ENCODE data around the gene SCAMP4. TPM values are rescaled to one million over a fixed set of nuclear protein-coding genes. Genes with fewer than 3 reads are reported as not detected.
A peak's percentile ranks its signal among the peaks of the same experiment; 100 is the strongest.

Gene SCAMP4
- total and polyA plus RNA-seq, 7 experiments from 2014 or later: 11.8 to 35.5 (median 19.7) TPM

- intact Hi-C loops (cut with micrococcal nuclease): no loop called here
- peaks cover 0 to 38% (median 8%) of the 10 kb centered on the region in 3 experiments for H3K36me3 ChIP-seq (ENCODE audit: control insufficient read depth in 2 of 3, insufficient read depth in 3 of 3, low read length in 3 of 3)
- peaks cover 0 to 15% of the 10 kb centered on the region in 2 donors for H3K4me1 ChIP-seq (ENCODE audit: control insufficient read depth in 2 of 2, insufficient read depth in 2 of 2, low read length in 2 of 2)
- H3K9me3 ChIP-seq (ENCODE audit: control insufficient read depth in 2 of 3, low read length in 3 of 3): no peaks in the 10 kb centered on the region
- Mint-ChIP-seq H3K36me3 (peaks cover 0 to 9% (median 0%) of the 10 kb centered on the region in 5 donors), H3K4me3 (peak overlapping the region in 1 of 10 donors; percentile 47), H3K27ac (peak overlapping the region in 2 of 9 donors; percentile 29 to 42), H3K4me1 (peaks cover 15 to 33% (median 25%) of the 10 kb centered on the region in 7 donors), H3K27me3 (no peaks in the 10 kb centered on the region), H3K9me3 (no peaks in the 10 kb centered on the region)
- ATAC-seq (no peak), DNase-seq (no peak)
- H3K4me3 ChIP-seq (ENCODE audit: low read length): no peak overlapping the region
- POLR2A ChIA-PET: interaction anchor here (0.9 to 1.5 kb wide), 2 partner anchors 10 to 26 kb away, joined by 3 read pairs; no protein-coding TSS in a partner anchor
- no peaks in the 10 kb centered on the region for H3K27me3 ChIP-seq (ENCODE audit: control insufficient read depth in 2 of 2, insufficient read depth in 2 of 2, low read length in 2 of 2)
- CTCF ChIA-PET: no interaction called here
- no peak overlapping the region for H3K27ac ChIP-seq (ENCODE audit: low read depth, low read length)
These were observed 64.2 kb downstream of the SCAMP4 start for GRCh38 chr19:1969176-1970002.

GRCh38 chr19:1970003-1970805, 65.0 kb downstream of the SCAMP4 start:
- Histone ChIP-seq H3K27ac (ENCODE audit: low read depth, low read length) (no peak overlapping the region), H3K9me3 (ENCODE audit: control insufficient read depth in 2 of 3, low read length in 3 of 3) (no peaks in the 10 kb centered on the region), H3K4me1 (ENCODE audit: control insufficient read depth in 2 of 2, insufficient read depth in 2 of 2, low read length in 2 of 2) (peaks cover 0 to 15% of the 10 kb centered on the region in 2 donors), H3K27me3 (ENCODE audit: control insufficient read depth in 2 of 2, insufficient read depth in 2 of 2, low read length in 2 of 2) (no peaks in the 10 kb centered on the region), H3K4me3 (ENCODE audit: low read length) (no peak overlapping the region), H3K36me3 (ENCODE audit: control insufficient read depth in 2 of 3, insufficient read depth in 3 of 3, low read length in 3 of 3) (peaks cover 0 to 46% (median 9%) of the 10 kb centered on the region in 3 experiments)
- no peak overlapping the region for H3K4me3 Mint-ChIP-seq
- CTCF ChIA-PET: no interaction called here
- POLR2A ChIA-PET: interaction anchor here (1.5 kb wide), 1 partner anchor 9 kb away, joined by 3 read pairs; no protein-coding TSS in a partner anchor
- peak overlapping the region in 1 of 9 donors; percentile 69 for H3K27ac Mint-ChIP-seq
- peaks cover 15 to 32% (median 25%) of the 10 kb centered on the region in 7 donors for H3K4me1 Mint-ChIP-seq
- no peak for ATAC-seq
- peaks cover 0 to 9% (median 0%) of the 10 kb centered on the region in 5 donors for H3K36me3 Mint-ChIP-seq
- H3K9me3 Mint-ChIP-seq: no peaks in the 10 kb centered on the region
- intact Hi-C loops (cut with micrococcal nuclease): no loop called here
- no peak for DNase-seq
- H3K27me3 Mint-ChIP-seq: no peaks in the 10 kb centered on the region

GRCh38 chr19:1970806-1971502, 65.8 kb downstream of the SCAMP4 start:
- Mint-ChIP-seq H3K27me3 (no peaks in the 10 kb centered on the region), H3K27ac (peak overlapping the region in 1 of 9 donors; percentile 69), H3K9me3 (no peaks in the 10 kb centered on the region), H3K4me1 (peaks cover 14 to 26% (median 23%) of the 10 kb centered on the region in 7 donors), H3K36me3 (peaks cover 0 to 10% (median 0%) of the 10 kb centered on the region in 5 donors), H3K4me3 (no peak overlapping the region)
- H3K27me3 ChIP-seq (ENCODE audit: control insufficient read depth in 2 of 2, insufficient read depth in 2 of 2, low read length in 2 of 2): no peaks in the 10 kb centered on the region
- DNase-seq: no peak
- CTCF ChIA-PET: no interaction called here
- H3K9me3 ChIP-seq (ENCODE audit: control insufficient read depth in 2 of 3, low read length in 3 of 3): no peaks in the 10 kb centered on the region
- POLR2A ChIA-PET: no interaction called here
- intact Hi-C loops (cut with micrococcal nuclease): no loop called here
- no peak overlapping the region for H3K4me3 ChIP-seq (ENCODE audit: low read length)
- H3K27ac ChIP-seq (ENCODE audit: low read depth, low read length): no peak overlapping the region
- H3K4me1 ChIP-seq (ENCODE audit: control insufficient read depth in 2 of 2, insufficient read depth in 2 of 2, low read length in 2 of 2): peaks cover 0 to 15% of the 10 kb centered on the region in 2 donors
- peaks cover 0 to 54% (median 9%) of the 10 kb centered on the region in 3 experiments for H3K36me3 ChIP-seq (ENCODE audit: control insufficient read depth in 2 of 3, insufficient read depth in 3 of 3, low read length in 3 of 3)
- no peak for ATAC-seq

- CTCF ChIA-PET: no interaction called here
- Histone ChIP-seq H3K4me3 (ENCODE audit: low read length) (no peak overlapping the region), H3K4me1 (ENCODE audit: control insufficient read depth in 2 of 2, insufficient read depth in 2 of 2, low read length in 2 of 2) (no peaks in the 10 kb centered on the region), H3K36me3 (ENCODE audit: control insufficient read depth in 2 of 3, insufficient read depth in 3 of 3, low read length in 3 of 3) (peaks cover 0 to 76% (median 9%) of the 10 kb centered on the region in 3 experiments), H3K27me3 (ENCODE audit: control insufficient read depth in 2 of 2, insufficient read depth in 2 of 2, low read length in 2 of 2) (no peaks in the 10 kb centered on the region), H3K9me3 (ENCODE audit: control insufficient read depth in 2 of 3, low read length in 3 of 3) (no peaks in the 10 kb centered on the region), H3K27ac (ENCODE audit: low read depth, low read length) (no peak overlapping the region)
- POLR2A ChIA-PET: interaction anchor here (0.6 kb wide), 1 partner anchor 203 kb away, joined by 3 read pairs; no protein-coding TSS in a partner anchor
- H3K4me3 Mint-ChIP-seq: no peak overlapping the region
- DNase-seq: no peak
- peaks cover 0 to 10% (median 0%) of the 10 kb centered on the region in 5 donors for H3K36me3 Mint-ChIP-seq
- intact Hi-C loops (cut with micrococcal nuclease): no loop called here
- H3K4me1 Mint-ChIP-seq: peaks cover 4 to 15% (median 11%) of the 10 kb centered on the region in 7 donors
- H3K27me3 Mint-ChIP-seq: no peaks in the 10 kb centered on the region
- peak overlapping the region in 1 of 9 donors; percentile 74 for H3K27ac Mint-ChIP-seq
- no peak for ATAC-seq
- H3K9me3 Mint-ChIP-seq: no peaks in the 10 kb centered on the region
These were observed 69.4 kb downstream of the SCAMP4 start for GRCh38 chr19:1974381-1975161.

GRCh38 chr19:1975162-1975480, 69.9 kb downstream of the SCAMP4 start:
- H3K27me3 ChIP-seq (ENCODE audit: control insufficient read depth in 2 of 2, insufficient read depth in 2 of 2, low read length in 2 of 2): no peaks in the 10 kb centered on the region
- H3K9me3 ChIP-seq (ENCODE audit: control insufficient read depth in 2 of 3, low read length in 3 of 3): no peaks in the 10 kb centered on the region
- POLR2A ChIA-PET: interaction anchor here (0.6 kb wide), 1 partner anchor 202 kb away, joined by 3 read pairs; no protein-coding TSS in a partner anchor
- no peak for ATAC-seq
- peaks cover 4 to 15% (median 11%) of the 10 kb centered on the region in 7 donors for H3K4me1 Mint-ChIP-seq
- no peak overlapping the region for H3K4me3 ChIP-seq (ENCODE audit: low read length)
- H3K27ac ChIP-seq (ENCODE audit: low read depth, low read length): no peak overlapping the region
- H3K36me3 ChIP-seq (ENCODE audit: control insufficient read depth in 2 of 3, insufficient read depth in 3 of 3, low read length in 3 of 3): peaks cover 0 to 76% (median 6%) of the 10 kb centered on the region in 3 experiments
- DNase-seq: no peak
- no peaks in the 10 kb centered on the region for H3K9me3 Mint-ChIP-seq
- no peak overlapping the region for H3K27ac Mint-ChIP-seq
- peaks cover 0 to 9% (median 0%) of the 10 kb centered on the region in 5 donors for H3K36me3 Mint-ChIP-seq
- no peaks in the 10 kb centered on the region for H3K4me1 ChIP-seq (ENCODE audit: control insufficient read depth in 2 of 2, insufficient read depth in 2 of 2, low read length in 2 of 2)
- CTCF ChIA-PET: no interaction called here
- H3K4me3 Mint-ChIP-seq: peak overlapping the region in 1 of 10 donors; percentile 12
- no peaks in the 10 kb centered on the region for H3K27me3 Mint-ChIP-seq
- intact Hi-C loops (cut with micrococcal nuclease): no loop called here
